ENCODE results near the gene VRK1. TPM values are rescaled to one million over a fixed set of nuclear protein-coding genes. Genes with fewer than 3 reads are reported as not detected.

Gene VRK1
- total and polyA plus RNA-seq, 3 experiments from 2014 or later: 36.6 to 72.2 (median 67.0) TPM

DNA sequence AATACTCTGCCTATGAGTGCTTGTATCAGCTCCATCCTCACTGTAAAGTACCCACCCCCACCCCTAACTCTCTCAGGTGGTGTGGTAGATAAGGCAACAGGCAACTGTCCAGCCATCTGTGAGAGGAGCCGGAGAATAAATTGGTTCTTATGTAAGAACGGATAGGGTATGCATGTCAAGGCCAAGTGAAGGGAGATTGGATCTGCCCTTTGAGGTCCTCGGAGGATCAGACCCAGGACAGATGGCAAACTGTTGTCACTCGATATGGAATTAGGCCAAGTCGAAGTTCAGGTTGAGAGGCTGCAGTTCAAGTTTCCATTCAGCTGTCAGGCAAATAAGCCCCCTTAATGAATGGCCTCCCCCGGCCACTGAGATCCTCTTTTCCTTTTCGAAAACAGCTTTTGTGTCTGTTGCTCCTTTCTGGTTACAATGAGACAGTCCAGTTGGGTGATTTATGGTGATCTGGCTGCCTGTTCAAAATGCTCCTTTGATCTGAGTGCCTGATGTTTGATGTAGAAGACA, 120.3 kb downstream of the VRK1 start:
- CTCF ChIA-PET: no interaction called here
- no peak overlapping the region for H3K4me3 Mint-ChIP-seq
- H3K27me3 Mint-ChIP-seq: peaks cover 0 to 1% of the 10 kb centered on the region in 2 donors
- peaks cover 1 to 23% (median 7%) of the 10 kb centered on the region in 3 donors for H3K36me3 Mint-ChIP-seq
- Histone ChIP-seq H3K27me3 (ENCODE audit: insufficient read depth, low read length, poor library complexity, severe bottlenecking) (no peaks in the 10 kb centered on the region), H3K27ac (ENCODE audit: low read depth, low read length) (no peak overlapping the region), H3K36me3 (ENCODE audit: insufficient read depth, low read length) (no peaks in the 10 kb centered on the region), H3K4me3 (ENCODE audit: low read length) (no peak overlapping the region), H3K4me1 (ENCODE audit: insufficient read depth, low read length) (peaks cover under 1% of the 10 kb centered on the region), H3K9me3 (ENCODE audit: low read length) (no peaks in the 10 kb centered on the region)
- no peaks in the 10 kb centered on the region for H3K9me3 Mint-ChIP-seq
- POLR2A ChIA-PET: no interaction called here
- peaks cover 0 to 3% (median 2%) of the 10 kb centered on the region in 3 donors for H3K4me1 Mint-ChIP-seq
- peak overlapping the region in 1 of 8 donors; percentile 36 for H3K27ac Mint-ChIP-seq
- no peak for DNase-seq

DNA sequence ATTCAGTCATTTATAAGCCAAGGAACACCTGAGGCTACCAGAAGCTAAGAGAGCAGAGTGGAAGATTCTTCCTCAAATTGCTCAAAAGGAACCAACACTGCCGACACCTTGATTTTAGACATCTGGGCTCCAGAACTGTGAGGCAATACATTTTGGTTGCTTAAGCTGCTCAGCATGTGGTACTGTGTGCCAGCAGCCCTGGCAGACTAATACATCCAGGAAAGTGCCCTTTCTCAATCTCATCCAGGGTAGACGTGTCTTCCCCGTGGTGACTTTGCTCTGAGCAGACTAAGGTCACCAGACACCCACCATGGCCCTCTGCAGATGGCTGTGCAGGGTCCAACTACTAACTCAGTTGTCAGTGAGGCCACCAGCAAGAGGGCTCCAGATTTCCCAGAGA, 122.8 kb downstream of the VRK1 start:
- ChIA-PET POLR2A (no interaction called here), CTCF (no interaction called here)
- no peaks in the 10 kb centered on the region for H3K9me3 Mint-ChIP-seq
- no peak overlapping the region for H3K27ac Mint-ChIP-seq
- H3K27me3 ChIP-seq (ENCODE audit: insufficient read depth, low read length, poor library complexity, severe bottlenecking): no peaks in the 10 kb centered on the region
- peaks cover 2 to 26% (median 6%) of the 10 kb centered on the region in 3 donors for H3K36me3 Mint-ChIP-seq
- no peaks in the 10 kb centered on the region for H3K4me1 ChIP-seq (ENCODE audit: insufficient read depth, low read length)
- no peaks in the 10 kb centered on the region for H3K4me1 Mint-ChIP-seq
- H3K27me3 Mint-ChIP-seq: peaks cover 0 to 1% of the 10 kb centered on the region in 2 donors
- no peak overlapping the region for H3K4me3 ChIP-seq (ENCODE audit: low read length)
- no peak for DNase-seq
- H3K36me3 ChIP-seq (ENCODE audit: insufficient read depth, low read length): no peaks in the 10 kb centered on the region
- no peak overlapping the region for H3K4me3 Mint-ChIP-seq
- no peaks in the 10 kb centered on the region for H3K9me3 ChIP-seq (ENCODE audit: low read length)
- no peak overlapping the region for H3K27ac ChIP-seq (ENCODE audit: low read depth, low read length)

DNA sequence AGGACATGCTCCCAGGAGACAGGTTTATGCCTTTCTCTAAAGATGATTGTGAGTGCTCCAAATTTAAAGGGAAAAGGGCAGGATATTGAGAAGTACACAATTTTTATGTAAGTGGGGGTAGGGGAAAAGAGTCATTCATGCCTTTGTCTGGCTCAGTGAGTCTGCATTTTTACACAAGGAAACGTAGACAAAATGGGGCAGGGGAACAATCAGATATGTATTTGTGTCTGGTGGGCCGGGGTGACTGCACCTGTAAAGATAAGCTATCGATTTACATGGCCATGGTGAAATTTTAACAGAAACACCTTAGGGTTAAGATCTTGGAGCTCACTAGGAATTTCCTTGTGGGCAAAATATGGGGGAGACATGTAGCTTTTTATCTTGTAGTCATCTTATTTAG, 123.6 kb downstream of the VRK1 start:
- Mint-ChIP-seq H3K4me3 (no peak overlapping the region), H3K27ac (no peak overlapping the region), H3K27me3 (peaks cover 0 to 1% of the 10 kb centered on the region in 2 donors), H3K36me3 (peaks cover 1 to 18% (median 6%) of the 10 kb centered on the region in 3 donors), H3K9me3 (no peaks in the 10 kb centered on the region), H3K4me1 (no peaks in the 10 kb centered on the region)
- Histone ChIP-seq H3K4me3 (ENCODE audit: low read length) (no peak overlapping the region), H3K27ac (ENCODE audit: low read depth, low read length) (no peak overlapping the region), H3K9me3 (ENCODE audit: low read length) (no peaks in the 10 kb centered on the region), H3K27me3 (ENCODE audit: insufficient read depth, low read length, poor library complexity, severe bottlenecking) (no peaks in the 10 kb centered on the region), H3K36me3 (ENCODE audit: insufficient read depth, low read length) (no peaks in the 10 kb centered on the region), H3K4me1 (ENCODE audit: insufficient read depth, low read length) (no peaks in the 10 kb centered on the region)
- ChIA-PET CTCF (no interaction called here), POLR2A (no interaction called here)
- no peak for DNase-seq

DNA sequence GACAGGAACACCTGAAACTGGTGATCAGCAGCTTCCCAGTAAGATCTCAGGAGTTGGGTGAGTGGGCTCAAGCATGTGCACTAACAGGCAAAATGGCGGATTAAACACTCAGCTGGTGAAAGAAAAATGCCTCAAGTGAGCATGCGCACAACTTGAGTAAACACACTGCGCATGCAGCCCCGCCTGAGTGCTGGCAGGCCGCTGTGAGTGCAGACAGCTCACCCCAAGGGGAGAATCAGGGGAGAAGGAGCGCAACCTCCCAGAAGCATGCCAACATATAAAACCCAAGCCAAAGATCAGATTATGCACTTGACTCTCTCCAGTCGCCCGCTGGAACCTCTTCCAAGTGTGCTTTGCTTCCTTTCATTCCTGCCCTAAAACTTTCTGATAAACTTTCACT, 125.8 kb downstream of the VRK1 start:
- H3K27ac ChIP-seq (ENCODE audit: low read depth, low read length): no peak overlapping the region
- H3K4me1 ChIP-seq (ENCODE audit: insufficient read depth, low read length): no peaks in the 10 kb centered on the region
- no peaks in the 10 kb centered on the region for H3K27me3 ChIP-seq (ENCODE audit: insufficient read depth, low read length, poor library complexity, severe bottlenecking)
- Mint-ChIP-seq H3K4me3 (no peak overlapping the region), H3K27ac (peak overlapping the region in 2 of 8 donors; percentile 33 to 36), H3K27me3 (no peaks in the 10 kb centered on the region), H3K36me3 (peaks cover 1 to 13% (median 4%) of the 10 kb centered on the region in 3 donors), H3K9me3 (no peaks in the 10 kb centered on the region), H3K4me1 (no peaks in the 10 kb centered on the region)
- no peaks in the 10 kb centered on the region for H3K9me3 ChIP-seq (ENCODE audit: low read length)
- ChIA-PET CTCF (no interaction called here), POLR2A (no interaction called here)
- no peak overlapping the region for H3K4me3 ChIP-seq (ENCODE audit: low read length)
- H3K36me3 ChIP-seq (ENCODE audit: insufficient read depth, low read length): no peaks in the 10 kb centered on the region
- no peak for DNase-seq

GRCh38 chr14:96925422-96925821, 128.2 kb downstream of the VRK1 start:
- Histone ChIP-seq H3K4me1 (ENCODE audit: insufficient read depth, low read length) (no peaks in the 10 kb centered on the region), H3K27ac (ENCODE audit: low read depth, low read length) (no peak overlapping the region), H3K4me3 (ENCODE audit: low read length) (no peak overlapping the region), H3K36me3 (ENCODE audit: insufficient read depth, low read length) (no peaks in the 10 kb centered on the region), H3K27me3 (ENCODE audit: insufficient read depth, low read length, poor library complexity, severe bottlenecking) (no peaks in the 10 kb centered on the region), H3K9me3 (ENCODE audit: low read length) (no peaks in the 10 kb centered on the region)
- H3K4me1 Mint-ChIP-seq: no peaks in the 10 kb centered on the region
- no peaks in the 10 kb centered on the region for H3K27me3 Mint-ChIP-seq
- H3K36me3 Mint-ChIP-seq: peaks cover 1 to 11% (median 4%) of the 10 kb centered on the region in 3 donors
- no peak overlapping the region for H3K27ac Mint-ChIP-seq
- CTCF ChIA-PET: no interaction called here
- POLR2A ChIA-PET: no interaction called here
- H3K4me3 Mint-ChIP-seq: no peak overlapping the region
- H3K9me3 Mint-ChIP-seq: no peaks in the 10 kb centered on the region
- no peak for DNase-seq

DNA sequence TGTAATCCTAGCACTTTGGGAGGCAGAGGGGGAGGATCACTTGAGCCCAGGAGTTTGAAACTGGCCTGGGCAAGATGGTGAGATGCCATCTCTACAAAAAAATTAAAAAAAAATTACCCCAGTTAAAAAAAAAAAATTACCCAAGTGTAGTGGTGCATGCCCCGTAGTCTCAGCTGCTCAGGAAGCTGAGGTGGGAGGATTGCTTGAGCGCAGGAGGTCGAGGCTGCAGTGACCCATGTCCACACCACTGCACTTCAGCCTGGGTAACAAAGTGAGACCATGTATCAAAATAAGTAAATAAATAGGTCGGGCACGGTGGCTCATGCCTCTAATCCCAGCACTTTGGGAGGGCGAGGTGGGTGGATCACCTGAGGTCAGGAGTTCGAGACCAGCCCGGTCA, 128.8 kb downstream of the VRK1 start:
- Mint-ChIP-seq H3K4me1 (no peaks in the 10 kb centered on the region), H3K27ac (no peak overlapping the region), H3K4me3 (no peak overlapping the region), H3K27me3 (no peaks in the 10 kb centered on the region), H3K36me3 (peaks cover 1 to 11% (median 4%) of the 10 kb centered on the region in 3 donors), H3K9me3 (no peaks in the 10 kb centered on the region)
- no peak overlapping the region for H3K27ac ChIP-seq (ENCODE audit: low read depth, low read length)
- H3K4me1 ChIP-seq (ENCODE audit: insufficient read depth, low read length): no peaks in the 10 kb centered on the region
- H3K36me3 ChIP-seq (ENCODE audit: insufficient read depth, low read length): no peaks in the 10 kb centered on the region
- H3K27me3 ChIP-seq (ENCODE audit: insufficient read depth, low read length, poor library complexity, severe bottlenecking): no peaks in the 10 kb centered on the region
- no peak overlapping the region for H3K4me3 ChIP-seq (ENCODE audit: low read length)
- ChIA-PET POLR2A (no interaction called here), CTCF (no interaction called here)
- H3K9me3 ChIP-seq (ENCODE audit: low read length): no peaks in the 10 kb centered on the region
- DNase-seq: no peak

DNA sequence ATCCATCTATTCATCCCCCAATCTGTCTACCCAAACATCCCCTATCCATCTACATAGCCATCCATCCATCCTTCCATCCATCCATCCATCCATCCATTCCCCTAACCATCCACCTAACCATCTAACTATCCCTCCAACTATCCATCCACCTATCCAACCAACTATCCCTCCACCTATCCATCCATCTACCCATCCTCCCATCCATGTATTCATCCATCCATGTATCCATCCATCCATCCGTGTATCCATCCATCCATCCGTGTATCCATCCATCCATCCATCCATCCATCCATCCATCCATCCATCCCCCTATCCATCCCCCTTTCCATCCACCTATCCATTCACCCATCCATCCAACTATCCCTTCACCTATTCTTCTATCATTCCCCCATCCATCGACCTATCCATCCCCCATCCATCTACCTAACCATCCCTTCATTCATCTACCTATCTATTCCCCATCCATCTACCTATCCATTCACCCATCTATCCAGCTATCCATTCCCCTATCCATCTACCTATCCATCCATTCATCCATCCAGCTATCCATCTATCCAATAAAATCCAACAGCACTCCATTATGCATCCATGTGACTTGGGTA, 131.7 kb downstream of the VRK1 start:
- Histone ChIP-seq H3K4me1 (ENCODE audit: insufficient read depth, low read length) (no peaks in the 10 kb centered on the region), H3K36me3 (ENCODE audit: insufficient read depth, low read length) (no peaks in the 10 kb centered on the region), H3K27me3 (ENCODE audit: insufficient read depth, low read length, poor library complexity, severe bottlenecking) (no peaks in the 10 kb centered on the region), H3K9me3 (ENCODE audit: low read length) (no peaks in the 10 kb centered on the region), H3K4me3 (ENCODE audit: low read length) (no peak overlapping the region), H3K27ac (ENCODE audit: low read depth, low read length) (no peak overlapping the region)
- H3K4me1 Mint-ChIP-seq: no peaks in the 10 kb centered on the region
- no peak overlapping the region for H3K4me3 Mint-ChIP-seq
- ChIA-PET POLR2A (no interaction called here), CTCF (no interaction called here)
- no peaks in the 10 kb centered on the region for H3K9me3 Mint-ChIP-seq
- no peak overlapping the region for H3K27ac Mint-ChIP-seq
- peaks cover 0 to 1% (median 0%) of the 10 kb centered on the region in 3 donors for H3K36me3 Mint-ChIP-seq
- H3K27me3 Mint-ChIP-seq: no peaks in the 10 kb centered on the region
- no peak for DNase-seq

GRCh38 chr14:96929950-96930349, 132.8 kb downstream of the VRK1 start:
- no peak overlapping the region for H3K4me3 ChIP-seq (ENCODE audit: low read length)
- H3K9me3 Mint-ChIP-seq: no peaks in the 10 kb centered on the region
- no peaks in the 10 kb centered on the region for H3K27me3 Mint-ChIP-seq
- H3K27ac ChIP-seq (ENCODE audit: low read depth, low read length): no peak overlapping the region
- ChIA-PET POLR2A (interaction anchor here (0.6 kb wide), 1 partner anchor 36 kb away, joined by 3 read pairs; no protein-coding TSS in a partner anchor), CTCF (no interaction called here)
- no peaks in the 10 kb centered on the region for H3K4me1 ChIP-seq (ENCODE audit: insufficient read depth, low read length)
- peaks cover 0 to 1% (median 0%) of the 10 kb centered on the region in 3 donors for H3K36me3 Mint-ChIP-seq
- no peaks in the 10 kb centered on the region for H3K4me1 Mint-ChIP-seq
- no peak overlapping the region for H3K27ac Mint-ChIP-seq
- no peak overlapping the region for H3K4me3 Mint-ChIP-seq
- H3K27me3 ChIP-seq (ENCODE audit: insufficient read depth, low read length, poor library complexity, severe bottlenecking): no peaks in the 10 kb centered on the region
- DNase-seq: no peak
- H3K36me3 ChIP-seq (ENCODE audit: insufficient read depth, low read length): no peaks in the 10 kb centered on the region
- H3K9me3 ChIP-seq (ENCODE audit: low read length): no peaks in the 10 kb centered on the region
